ENCODE measurements around the gene RNF126. TPM values are rescaled to one million over a fixed set of nuclear protein-coding genes. Genes with fewer than 3 reads are reported as not detected.
"Not testable (repeated sequence)": the region's sequence is repeated elsewhere in the genome, so short reads cannot be mapped to it uniquely, and the experiment has no call there.

RNF126 gene
- total RNA-seq = 34.8 TPM

DNA sequence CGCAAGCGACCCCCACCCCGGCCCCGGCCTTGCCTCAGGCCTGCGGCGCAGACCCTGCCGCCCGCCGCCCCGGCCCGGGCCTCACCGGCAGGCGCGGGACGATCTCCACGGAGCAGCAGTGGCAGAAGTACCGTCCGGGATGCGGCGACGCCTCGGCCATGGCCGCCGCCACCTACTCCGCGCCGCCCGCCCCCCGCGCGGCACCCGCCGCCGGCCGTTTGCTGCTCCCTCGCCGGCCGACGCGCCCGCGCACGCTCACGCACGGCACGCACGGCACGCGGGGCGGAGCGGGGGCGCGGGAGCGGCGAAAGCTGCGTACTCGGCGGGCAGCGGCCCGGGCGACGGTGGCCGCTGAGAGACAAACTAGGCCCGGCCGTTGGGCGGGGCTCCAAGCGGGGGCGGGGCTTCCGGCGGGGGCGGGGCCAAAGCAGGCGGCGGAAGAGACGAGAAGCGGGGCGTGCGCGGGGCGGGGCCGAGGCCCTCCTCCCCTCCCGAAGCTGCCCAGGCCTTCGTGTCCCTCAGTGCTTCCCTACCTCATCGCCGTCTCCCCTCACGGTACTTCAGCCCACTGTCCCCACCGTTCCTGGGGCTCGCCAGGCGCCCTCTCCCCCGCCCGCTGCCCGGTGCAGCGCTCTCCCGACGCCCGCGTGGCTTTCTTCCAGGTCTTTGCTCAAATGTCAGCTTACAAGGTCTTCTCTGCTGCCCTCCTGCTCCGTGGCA is at the start of gene RNF126:
Gene RNF126, minus strand, starts transcription at position 253 of the 720 bp plus-strand sequence. Its CDS starts 93 bp downstream, at position 160.
- DNase-seq (ENCODE audit: low spot score) = peak; percentile 95

- DNase-seq (ENCODE audit: low spot score) = no peak
These were observed 48.2 kb upstream of the RNF126 start for GRCh38 chr19:711254-711653.

- no peak for DNase-seq (ENCODE audit: low spot score)
These were observed 47.8 kb upstream of the RNF126 start for GRCh38 chr19:710767-711166.

GRCh38 chr19:709965-710571 is 47.1 kb upstream of the RNF126 start:
- DNase-seq (ENCODE audit: low spot score) = no peak

DNA sequence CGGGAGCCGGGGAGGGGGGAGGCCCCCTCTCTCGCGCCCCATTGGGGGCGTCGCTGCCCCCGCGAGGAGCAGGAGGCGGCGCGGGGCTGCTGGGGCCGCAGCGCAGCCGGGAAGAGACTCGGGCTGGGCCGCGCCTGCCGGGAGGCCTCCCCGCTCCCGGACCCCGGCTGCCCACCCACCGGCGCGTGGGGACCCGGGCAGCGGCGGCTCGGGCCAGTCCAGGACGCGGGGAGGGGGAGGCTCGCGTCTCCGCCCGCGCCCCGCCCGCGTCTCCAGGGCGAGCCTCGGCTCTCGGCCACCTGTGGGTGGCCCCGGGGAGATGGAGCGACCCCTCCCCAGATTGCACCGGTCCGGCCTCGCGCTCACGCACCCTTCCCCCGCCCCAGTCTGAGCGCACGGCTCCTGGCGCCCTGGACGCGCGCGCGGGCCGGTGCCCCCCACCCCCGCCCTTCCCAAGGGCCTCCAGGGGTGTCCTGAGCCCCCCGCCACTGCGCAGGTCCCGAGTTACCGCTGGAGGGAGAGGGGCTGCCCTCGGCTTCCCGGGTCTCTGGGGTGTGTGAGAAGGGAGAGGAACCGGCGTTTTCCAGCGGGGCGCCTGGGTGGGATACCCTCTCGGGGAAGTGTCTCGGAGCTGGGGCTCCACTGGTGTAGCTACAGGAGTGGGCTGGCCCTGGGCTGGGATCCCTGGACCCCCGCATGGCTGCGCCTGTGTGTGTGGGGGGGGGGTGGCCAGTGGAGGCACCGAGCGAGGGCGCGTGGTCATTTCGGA is 46.4 kb upstream of the RNF126 start:
- DNase-seq (ENCODE audit: low spot score) = no peak

GRCh38 chr19:708154-709143 is 45.4 kb upstream of the RNF126 start, which contains the start of gene PALM:
Gene PALM (plus strand): TSS chr19:708935. CDS start chr19:709147, 212 bp downstream.
- DNase-seq (ENCODE audit: low spot score) = no peak

DNA sequence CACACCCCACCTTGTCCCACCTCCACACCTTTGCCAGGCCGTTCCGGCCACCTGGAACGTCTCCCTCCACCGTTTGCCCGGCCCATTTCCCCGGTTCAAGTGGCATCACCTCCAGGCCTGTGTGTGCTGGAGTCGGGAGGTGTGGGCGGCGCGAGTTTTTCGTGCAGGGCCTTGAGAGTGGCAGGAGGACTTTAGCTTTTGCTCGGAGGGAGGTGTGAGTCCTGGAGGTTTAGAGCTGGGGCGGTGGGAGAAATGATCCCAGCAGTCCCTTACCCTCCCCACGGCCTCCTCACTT is 41.4 kb upstream of the RNF126 start:
- no peak for DNase-seq (ENCODE audit: low spot score)

DNA sequence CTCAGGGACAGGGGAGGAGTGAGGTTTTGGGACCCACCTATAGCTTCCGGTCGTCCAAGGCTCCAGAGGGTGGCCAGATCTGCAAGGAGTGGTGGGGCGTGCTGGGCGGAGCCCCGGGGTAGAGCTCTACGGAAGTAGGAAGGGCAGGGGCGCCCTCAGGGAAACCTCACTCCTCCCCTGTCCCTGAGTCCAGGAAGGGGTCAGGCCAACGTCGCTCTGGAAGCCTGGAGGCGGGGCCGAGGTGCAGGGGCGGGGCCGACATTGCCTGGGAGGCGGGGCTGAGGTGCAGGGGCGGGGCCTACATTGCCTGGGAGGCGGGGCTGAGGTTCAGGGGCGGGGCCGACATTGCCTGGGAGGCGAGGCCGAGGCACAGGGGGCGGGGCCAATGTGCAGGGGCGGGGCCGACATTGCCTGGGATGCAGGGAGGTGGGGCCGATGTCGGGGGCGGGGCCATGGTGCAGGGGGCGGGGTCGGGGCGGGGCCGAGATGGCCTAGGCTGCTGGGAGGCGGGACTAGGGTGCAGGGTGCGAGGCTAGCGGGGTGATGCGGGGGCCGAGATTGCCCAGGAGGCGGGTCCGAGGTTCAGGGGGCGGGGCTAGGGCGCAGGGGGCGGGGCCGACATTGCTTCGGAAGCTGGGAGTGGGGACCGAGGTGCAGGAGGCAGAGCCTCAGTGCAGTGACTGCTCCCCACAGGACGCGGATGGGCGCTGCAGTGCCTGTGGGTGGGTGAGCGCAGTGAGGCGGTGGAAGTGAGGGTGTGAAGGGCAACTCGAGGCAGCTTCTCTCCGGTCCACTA is 40.8 kb upstream of the RNF126 start:
- DNase-seq (ENCODE audit: low spot score) = peak; percentile 58

DNA sequence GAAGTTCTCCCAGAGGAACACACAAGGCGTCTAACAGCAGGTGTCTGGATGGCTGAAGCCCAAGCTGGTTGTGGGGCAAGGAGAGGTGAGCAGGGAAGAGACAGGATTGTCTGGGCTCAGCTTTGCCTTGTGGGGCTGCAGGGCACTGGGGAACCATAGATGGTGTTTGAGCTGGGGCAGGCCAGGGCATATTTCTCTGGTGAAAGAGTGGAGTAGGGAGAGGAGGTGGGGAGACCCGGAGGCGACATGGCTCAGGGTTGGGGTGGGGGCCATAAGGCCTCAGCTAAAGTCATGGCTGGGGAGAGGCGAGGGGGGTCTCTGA is 40.3 kb upstream of the RNF126 start:
- no peak for DNase-seq (ENCODE audit: low spot score)

GRCh38 chr19:702847-703246 is 39.8 kb upstream of the RNF126 start:
- DNase-seq (ENCODE audit: low spot score) = not testable (repeated sequence)

- DNase-seq (ENCODE audit: low spot score) = not testable (repeated sequence)
These were observed 36.9 kb upstream of the RNF126 start for GRCh38 chr19:699885-700284.

DNA sequence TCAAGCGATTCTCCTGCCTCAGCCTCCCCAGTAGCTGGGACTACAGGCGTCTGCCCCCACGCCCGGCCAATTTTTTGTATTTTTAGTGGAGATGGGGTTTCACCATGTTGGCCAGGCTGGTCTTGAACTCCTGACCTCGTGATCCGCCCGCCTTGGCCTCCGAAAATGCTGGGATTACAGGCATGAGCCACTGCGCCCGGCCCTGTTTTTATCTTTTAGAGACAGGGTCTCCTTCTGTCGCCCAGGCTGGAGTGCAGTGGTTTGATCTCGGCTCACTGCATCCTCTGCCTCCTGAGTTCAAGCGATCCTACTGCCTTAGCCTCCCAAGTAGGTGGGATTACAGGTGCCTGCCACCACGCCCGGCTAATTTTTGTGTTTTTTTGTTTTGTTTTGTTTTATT is 35.5 kb upstream of the RNF126 start:
- not testable (repeated sequence) for DNase-seq (ENCODE audit: low spot score)

GRCh38 chr19:695352-695949 is 32.4 kb upstream of the RNF126 start, which contains the start of gene PRSS57:
Gene PRSS57 (minus strand): TSS chr19:695452. CDS start chr19:695430, 22 bp downstream.
- DNase-seq (ENCODE audit: low spot score) = no peak

DNA sequence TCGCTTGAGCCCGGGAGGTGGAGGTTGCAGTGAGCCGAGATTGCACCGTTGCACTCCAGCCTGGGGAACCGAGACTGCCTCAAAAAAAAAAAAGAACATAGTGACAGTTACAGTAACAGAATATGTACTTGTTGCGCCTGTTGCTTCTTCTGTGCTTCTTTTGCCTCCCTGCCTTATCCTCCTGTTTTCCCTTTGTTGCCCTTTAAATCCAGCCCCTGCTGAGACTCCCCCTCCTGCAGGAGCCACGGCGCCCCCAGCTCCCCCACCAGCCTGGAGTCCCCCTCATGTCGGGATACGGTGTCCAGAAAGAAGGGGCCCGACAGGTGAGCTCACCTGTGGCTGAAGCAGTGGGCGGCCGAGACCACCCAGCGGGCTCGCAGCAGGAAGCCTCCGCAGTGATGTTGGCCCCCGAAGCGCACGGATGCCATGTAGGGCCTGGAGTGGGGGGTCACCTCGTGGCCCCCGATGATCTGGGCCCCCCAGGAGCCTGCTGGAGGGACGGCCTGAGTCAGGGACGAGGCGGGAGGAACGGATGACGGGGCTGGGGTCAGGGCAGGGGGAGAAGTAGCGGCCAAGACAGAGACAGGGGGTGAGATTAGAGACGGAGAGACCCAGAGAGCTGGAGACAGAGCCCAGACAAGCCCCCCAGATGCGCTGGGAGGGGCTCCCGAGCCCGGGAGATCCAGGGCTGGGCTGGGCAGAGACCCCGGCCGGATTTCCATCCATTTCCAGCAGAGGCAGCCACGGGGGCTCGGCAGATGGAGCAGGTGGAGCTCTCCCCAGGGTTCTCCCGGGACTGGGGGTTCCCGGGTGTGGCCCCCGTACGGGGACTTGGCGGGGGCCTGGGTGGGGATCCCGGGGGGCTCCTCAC is 31.7 kb upstream of the RNF126 start:
- DNase-seq (ENCODE audit: low spot score) = no peak

GRCh38 chr19:690203-690602 is 27.2 kb upstream of the RNF126 start:
- DNase-seq (ENCODE audit: low spot score) = no peak

- DNase-seq (ENCODE audit: low spot score) = no peak
These were observed 26.0 kb upstream of the RNF126 start for GRCh38 chr19:688992-689391.

DNA sequence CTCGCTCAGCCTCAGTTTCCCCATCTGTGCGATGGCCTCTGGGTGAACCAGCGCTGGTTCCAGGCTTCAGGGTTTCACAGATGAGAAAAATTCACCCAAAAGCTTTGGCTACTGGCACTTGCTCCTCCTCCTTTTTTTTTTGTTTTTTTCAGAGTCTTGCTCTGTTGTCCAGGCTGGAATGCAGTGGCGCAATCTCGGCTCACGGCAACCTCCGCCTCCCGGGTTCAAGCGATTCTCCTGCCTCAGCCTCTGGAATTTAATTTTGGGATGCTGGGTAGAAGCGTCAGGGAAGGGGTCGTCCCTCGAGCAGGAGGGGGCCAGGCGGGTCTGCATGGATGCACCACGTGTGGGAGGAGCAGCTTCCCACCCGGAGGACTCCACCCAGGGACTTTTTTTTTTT is 25.2 kb upstream of the RNF126 start:
- no peak for DNase-seq (ENCODE audit: low spot score)

DNA sequence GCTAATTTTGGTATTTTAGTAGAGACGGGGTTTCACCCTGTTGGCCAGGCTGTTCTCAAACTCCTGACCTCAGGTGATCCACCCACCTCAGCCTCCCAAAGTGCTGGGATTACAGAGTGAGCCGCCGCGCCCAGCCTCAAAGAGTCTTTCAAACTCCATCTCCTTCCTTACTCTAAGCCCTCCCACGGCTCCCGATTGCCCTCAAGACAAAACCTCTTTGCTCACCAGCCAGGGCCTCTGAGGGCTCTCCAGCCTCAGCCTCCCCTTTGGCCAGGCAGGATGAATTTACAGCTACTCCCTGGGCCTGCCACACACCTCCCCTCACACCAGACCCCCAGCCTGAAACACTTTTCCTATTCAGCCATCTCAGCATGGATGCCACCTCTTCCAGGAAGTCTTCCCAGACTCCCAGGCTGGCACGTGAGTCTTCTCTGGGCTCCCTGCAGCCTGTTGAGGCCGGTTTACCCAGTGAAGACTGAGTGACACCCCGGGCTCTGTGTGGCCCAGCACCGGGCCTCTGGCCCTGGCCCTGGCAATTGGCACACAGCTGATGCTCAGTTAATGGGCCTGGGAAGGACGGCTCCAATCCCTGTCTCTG is 24.7 kb upstream of the RNF126 start:
- DNase-seq (ENCODE audit: low spot score) = no peak

Data from mucosa of gallbladder (tissue), 1 donor.